ENCODE measurements around the gene NFATC2. TPM values are rescaled to one million over a fixed set of nuclear protein-coding genes. Genes with fewer than 3 reads are reported as not detected.
A peak's percentile ranks its signal among the peaks of the same experiment; 100 is the strongest.

The NFATC2 gene
- total and polyA plus RNA-seq, 2 experiments from 2014 or later: 0.52 to 0.59 TPM

DNA sequence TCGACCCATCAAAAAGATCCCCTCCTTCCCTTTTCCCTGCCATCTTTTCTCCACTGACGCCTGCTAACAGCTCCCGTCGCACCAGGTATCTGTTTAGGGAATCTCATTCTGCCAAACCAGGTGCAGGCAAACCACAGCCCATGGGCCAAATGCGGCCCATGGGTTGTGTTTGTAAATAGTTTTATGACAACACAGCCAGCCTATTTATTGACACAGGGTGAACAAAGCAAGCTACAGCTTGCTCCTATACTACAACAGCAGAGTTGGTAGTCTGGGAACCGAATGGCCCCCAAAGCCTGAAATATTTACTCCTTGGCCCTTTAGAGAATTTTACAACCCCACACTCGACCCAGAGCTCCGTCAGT lies 16.4 kb downstream of the NFATC2 start:
- no peak overlapping the region for H3K4me2 ChIP-seq
- H2AFZ ChIP-seq: peak overlapping the region; percentile 59; the same call in 1 of the 2 replicates
- ATAC-seq (no peak), DNase-seq (ENCODE audit: low spot score) (no peak)
- no peaks in the 10 kb centered on the region for H3K9me2 ChIP-seq (ENCODE audit: insufficient read depth)
- Mint-ChIP-seq H3K27me3 (ENCODE audit: insufficient read depth, low read depth, poor library complexity) (peaks cover 7% of the 10 kb centered on the region), H3K27ac (no peak overlapping the region), H3K4me1 (peaks cover 8% of the 10 kb centered on the region), H3K36me3 (ENCODE audit: low read depth) (no peaks in the 10 kb centered on the region), H3K4me3 (no peak overlapping the region), H3K9me3 (no peaks in the 10 kb centered on the region)
- H3K27me3 ChIP-seq (ENCODE audit: insufficient read depth): no peaks in the 10 kb centered on the region
- H4K20me1 ChIP-seq (replicated peaks; ENCODE audit: insufficient read depth): no peaks in the 10 kb centered on the region
- H3K4me3 ChIP-seq: no peak overlapping the region
- no peaks in the 10 kb centered on the region for H3K36me3 ChIP-seq (ENCODE audit: insufficient read depth)
- no peak overlapping the region for H3K27ac ChIP-seq (ENCODE audit: low read depth)
- H3K79me2 ChIP-seq (replicated peaks; ENCODE audit: insufficient read depth): no peaks in the 10 kb centered on the region
- H3K4me1 ChIP-seq (ENCODE audit: insufficient read depth): no peaks in the 10 kb centered on the region
- no peak for TF ChIP-seq STAT1 (IDR thresholded peaks at IDR 0.05; ENCODE audit: unreplicated experiment)
- TF ChIP-seq, protein P1, sequence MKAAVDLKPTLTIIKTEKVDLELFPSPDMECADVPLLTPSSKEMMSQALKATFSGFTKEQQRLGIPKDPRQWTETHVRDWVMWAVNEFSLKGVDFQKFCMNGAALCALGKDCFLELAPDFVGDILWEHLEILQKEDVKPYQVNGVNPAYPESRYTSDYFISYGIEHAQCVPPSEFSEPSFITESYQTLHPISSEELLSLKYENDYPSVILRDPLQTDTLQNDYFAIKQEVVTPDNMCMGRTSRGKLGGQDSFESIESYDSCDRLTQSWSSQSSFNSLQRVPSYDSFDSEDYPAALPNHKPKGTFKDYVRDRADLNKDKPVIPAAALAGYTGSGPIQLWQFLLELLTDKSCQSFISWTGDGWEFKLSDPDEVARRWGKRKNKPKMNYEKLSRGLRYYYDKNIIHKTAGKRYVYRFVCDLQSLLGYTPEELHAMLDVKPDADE (IDR thresholded peaks at IDR 0.05): no peak
- no peaks in the 10 kb centered on the region for H3F3A ChIP-seq (replicated peaks; ENCODE audit: low read depth)

DNA sequence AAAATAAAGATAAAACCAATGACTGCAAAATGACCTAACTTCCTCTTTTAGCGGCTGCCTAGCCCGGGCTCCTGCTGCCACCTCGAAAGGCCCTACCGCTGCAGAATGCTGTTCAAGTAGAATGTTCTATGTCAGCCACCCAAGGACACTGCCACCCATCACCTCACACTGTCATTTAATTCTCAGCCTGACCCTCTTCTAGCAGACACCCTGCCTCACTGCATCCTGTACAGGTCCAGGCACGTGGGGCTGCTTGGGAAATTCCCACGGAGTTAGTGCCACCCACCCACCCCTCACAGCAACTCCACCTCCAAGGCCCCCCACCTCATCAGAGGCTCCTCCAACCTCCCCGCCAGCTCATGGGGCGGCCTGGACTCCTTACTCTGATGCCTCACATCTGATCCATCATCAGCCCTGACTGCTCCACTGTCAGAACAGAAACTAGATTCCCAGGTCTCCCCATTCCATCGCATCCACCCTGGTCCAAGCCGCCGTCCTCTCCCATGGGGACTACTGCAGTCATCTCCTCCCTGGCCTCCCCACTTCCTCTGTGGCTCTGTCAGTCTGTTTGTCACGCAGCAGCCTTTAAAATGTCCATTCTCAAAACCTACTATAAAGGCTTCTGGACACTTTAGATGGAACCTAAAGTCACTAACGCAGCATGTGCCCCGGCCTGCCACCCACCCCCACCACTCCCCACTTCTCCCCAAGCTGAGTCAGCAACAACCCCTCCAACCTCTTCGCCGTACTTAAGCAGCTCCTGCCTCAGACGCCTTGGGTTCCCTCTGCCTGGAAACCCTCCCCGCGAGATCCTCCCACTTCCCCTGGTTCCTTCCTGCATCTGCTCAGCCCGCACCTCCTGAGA lies 17.0 kb downstream of the NFATC2 start:
- H3F3A ChIP-seq (replicated peaks; ENCODE audit: low read depth): no peaks in the 10 kb centered on the region
- peaks cover 7% of the 10 kb centered on the region for H3K27me3 Mint-ChIP-seq (ENCODE audit: insufficient read depth, low read depth, poor library complexity)
- H4K20me1 ChIP-seq (replicated peaks; ENCODE audit: insufficient read depth): no peaks in the 10 kb centered on the region
- no peak overlapping the region for H3K4me3 ChIP-seq
- H3K27me3 ChIP-seq (ENCODE audit: insufficient read depth): no peaks in the 10 kb centered on the region
- H3K4me1 ChIP-seq (ENCODE audit: insufficient read depth): no peaks in the 10 kb centered on the region
- H3K9me3 Mint-ChIP-seq: no peaks in the 10 kb centered on the region
- H3K4me3 Mint-ChIP-seq: no peak overlapping the region
- H3K9me2 ChIP-seq (ENCODE audit: insufficient read depth): no peaks in the 10 kb centered on the region
- H3K4me2 ChIP-seq: no peak overlapping the region
- no peaks in the 10 kb centered on the region for H3K36me3 ChIP-seq (ENCODE audit: insufficient read depth)
- H3K79me2 ChIP-seq (replicated peaks; ENCODE audit: insufficient read depth): no peaks in the 10 kb centered on the region
- no peak overlapping the region for H3K27ac ChIP-seq (ENCODE audit: low read depth)
- peaks cover 8% of the 10 kb centered on the region for H3K4me1 Mint-ChIP-seq
- no peak for TF ChIP-seq ZNF331 (CRISPR knock-in tag; IDR thresholded peaks at IDR 0.05; ENCODE audit: low read depth)
- TF ChIP-seq, protein P2, sequence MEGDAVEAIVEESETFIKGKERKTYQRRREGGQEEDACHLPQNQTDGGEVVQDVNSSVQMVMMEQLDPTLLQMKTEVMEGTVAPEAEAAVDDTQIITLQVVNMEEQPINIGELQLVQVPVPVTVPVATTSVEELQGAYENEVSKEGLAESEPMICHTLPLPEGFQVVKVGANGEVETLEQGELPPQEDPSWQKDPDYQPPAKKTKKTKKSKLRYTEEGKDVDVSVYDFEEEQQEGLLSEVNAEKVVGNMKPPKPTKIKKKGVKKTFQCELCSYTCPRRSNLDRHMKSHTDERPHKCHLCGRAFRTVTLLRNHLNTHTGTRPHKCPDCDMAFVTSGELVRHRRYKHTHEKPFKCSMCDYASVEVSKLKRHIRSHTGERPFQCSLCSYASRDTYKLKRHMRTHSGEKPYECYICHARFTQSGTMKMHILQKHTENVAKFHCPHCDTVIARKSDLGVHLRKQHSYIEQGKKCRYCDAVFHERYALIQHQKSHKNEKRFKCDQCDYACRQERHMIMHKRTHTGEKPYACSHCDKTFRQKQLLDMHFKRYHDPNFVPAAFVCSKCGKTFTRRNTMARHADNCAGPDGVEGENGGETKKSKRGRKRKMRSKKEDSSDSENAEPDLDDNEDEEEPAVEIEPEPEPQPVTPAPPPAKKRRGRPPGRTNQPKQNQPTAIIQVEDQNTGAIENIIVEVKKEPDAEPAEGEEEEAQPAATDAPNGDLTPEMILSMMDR (conservative IDR thresholded peaks at IDR 0.05; ENCODE audit: low read depth in 2 of 2): no peak
- TF ChIP-seq ZNF114 (CRISPR knock-in tag; IDR thresholded peaks at IDR 0.05): no peak
- TF ChIP-seq, protein P3, sequence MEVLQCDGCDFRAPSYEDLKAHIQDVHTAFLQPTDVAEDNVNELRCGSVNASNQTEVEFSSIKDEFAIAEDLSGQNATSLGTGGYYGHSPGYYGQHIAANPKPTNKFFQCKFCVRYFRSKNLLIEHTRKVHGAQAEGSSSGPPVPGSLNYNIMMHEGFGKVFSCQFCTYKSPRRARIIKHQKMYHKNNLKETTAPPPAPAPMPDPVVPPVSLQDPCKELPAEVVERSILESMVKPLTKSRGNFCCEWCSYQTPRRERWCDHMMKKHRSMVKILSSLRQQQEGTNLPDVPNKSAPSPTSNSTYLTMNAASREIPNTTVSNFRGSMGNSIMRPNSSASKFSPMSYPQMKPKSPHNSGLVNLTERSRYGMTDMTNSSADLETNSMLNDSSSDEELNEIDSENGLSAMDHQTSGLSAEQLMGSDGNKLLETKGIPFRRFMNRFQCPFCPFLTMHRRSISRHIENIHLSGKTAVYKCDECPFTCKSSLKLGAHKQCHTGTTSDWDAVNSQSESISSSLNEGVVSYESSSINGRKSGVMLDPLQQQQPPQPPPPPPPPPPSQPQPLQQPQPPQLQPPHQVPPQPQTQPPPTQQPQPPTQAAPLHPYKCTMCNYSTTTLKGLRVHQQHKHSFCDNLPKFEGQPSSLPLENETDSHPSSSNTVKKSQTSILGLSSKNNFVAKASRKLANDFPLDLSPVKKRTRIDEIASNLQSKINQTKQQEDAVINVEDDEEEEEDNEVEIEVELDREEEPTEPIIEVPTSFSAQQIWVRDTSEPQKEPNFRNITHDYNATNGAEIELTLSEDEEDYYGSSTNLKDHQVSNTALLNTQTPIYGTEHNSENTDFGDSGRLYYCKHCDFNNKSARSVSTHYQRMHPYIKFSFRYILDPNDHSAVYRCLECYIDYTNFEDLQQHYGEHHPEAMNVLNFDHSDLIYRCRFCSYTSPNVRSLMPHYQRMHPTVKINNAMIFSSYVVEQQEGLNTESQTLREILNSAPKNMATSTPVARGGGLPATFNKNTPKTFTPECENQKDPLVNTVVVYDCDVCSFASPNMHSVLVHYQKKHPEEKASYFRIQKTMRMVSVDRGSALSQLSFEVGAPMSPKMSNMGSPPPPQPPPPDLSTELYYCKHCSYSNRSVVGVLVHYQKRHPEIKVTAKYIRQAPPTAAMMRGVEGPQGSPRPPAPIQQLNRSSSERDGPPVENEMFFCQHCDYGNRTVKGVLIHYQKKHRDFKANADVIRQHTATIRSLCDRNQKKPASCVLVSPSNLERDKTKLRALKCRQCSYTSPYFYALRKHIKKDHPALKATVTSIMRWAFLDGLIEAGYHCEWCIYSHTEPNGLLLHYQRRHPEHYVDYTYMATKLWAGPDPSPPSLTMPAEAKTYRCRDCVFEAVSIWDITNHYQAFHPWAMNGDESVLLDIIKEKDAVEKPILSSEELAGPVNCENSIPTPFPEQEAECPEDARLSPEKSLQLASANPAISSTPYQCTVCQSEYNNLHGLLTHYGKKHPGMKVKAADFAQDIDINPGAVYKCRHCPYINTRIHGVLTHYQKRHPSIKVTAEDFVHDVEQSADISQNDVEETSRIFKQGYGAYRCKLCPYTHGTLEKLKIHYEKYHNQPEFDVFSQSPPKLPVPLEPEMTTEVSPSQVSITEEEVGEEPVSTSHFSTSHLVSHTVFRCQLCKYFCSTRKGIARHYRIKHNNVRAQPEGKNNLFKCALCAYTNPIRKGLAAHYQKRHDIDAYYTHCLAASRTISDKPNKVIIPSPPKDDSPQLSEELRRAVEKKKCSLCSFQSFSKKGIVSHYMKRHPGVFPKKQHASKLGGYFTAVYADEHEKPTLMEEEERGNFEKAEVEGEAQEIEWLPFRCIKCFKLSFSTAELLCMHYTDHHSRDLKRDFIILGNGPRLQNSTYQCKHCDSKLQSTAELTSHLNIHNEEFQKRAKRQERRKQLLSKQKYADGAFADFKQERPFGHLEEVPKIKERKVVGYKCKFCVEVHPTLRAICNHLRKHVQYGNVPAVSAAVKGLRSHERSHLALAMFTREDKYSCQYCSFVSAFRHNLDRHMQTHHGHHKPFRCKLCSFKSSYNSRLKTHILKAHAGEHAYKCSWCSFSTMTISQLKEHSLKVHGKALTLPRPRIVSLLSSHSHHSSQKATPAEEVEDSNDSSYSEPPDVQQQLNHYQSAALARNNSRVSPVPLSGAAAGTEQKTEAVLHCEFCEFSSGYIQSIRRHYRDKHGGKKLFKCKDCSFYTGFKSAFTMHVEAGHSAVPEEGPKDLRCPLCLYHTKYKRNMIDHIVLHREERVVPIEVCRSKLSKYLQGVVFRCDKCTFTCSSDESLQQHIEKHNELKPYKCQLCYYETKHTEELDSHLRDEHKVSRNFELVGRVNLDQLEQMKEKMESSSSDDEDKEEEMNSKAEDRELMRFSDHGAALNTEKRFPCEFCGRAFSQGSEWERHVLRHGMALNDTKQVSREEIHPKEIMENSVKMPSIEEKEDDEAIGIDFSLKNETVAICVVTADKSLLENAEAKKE (CRISPR knock-in tag; IDR thresholded peaks at IDR 0.05): no peak
- TF ChIP-seq, protein P4, sequence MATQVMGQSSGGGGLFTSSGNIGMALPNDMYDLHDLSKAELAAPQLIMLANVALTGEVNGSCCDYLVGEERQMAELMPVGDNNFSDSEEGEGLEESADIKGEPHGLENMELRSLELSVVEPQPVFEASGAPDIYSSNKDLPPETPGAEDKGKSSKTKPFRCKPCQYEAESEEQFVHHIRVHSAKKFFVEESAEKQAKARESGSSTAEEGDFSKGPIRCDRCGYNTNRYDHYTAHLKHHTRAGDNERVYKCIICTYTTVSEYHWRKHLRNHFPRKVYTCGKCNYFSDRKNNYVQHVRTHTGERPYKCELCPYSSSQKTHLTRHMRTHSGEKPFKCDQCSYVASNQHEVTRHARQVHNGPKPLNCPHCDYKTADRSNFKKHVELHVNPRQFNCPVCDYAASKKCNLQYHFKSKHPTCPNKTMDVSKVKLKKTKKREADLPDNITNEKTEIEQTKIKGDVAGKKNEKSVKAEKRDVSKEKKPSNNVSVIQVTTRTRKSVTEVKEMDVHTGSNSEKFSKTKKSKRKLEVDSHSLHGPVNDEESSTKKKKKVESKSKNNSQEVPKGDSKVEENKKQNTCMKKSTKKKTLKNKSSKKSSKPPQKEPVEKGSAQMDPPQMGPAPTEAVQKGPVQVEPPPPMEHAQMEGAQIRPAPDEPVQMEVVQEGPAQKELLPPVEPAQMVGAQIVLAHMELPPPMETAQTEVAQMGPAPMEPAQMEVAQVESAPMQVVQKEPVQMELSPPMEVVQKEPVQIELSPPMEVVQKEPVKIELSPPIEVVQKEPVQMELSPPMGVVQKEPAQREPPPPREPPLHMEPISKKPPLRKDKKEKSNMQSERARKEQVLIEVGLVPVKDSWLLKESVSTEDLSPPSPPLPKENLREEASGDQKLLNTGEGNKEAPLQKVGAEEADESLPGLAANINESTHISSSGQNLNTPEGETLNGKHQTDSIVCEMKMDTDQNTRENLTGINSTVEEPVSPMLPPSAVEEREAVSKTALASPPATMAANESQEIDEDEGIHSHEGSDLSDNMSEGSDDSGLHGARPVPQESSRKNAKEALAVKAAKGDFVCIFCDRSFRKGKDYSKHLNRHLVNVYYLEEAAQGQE (IDR thresholded peaks at IDR 0.05; ENCODE audit: unreplicated experiment): no peak
- no peak for TF ChIP-seq NANOG (IDR thresholded peaks at IDR 0.05; ENCODE audit: borderline replicate concordance)
- no peak for DNase-seq (ENCODE audit: low spot score)
- peak overlapping the region; percentile 45 for H3K27ac Mint-ChIP-seq
- ATAC-seq: peak; percentile 44; the same call in 2 of the 3 replicates
- H2AFZ ChIP-seq: peak overlapping the region; percentile 59; the same call in 1 of the 2 replicates
- H3K36me3 Mint-ChIP-seq (ENCODE audit: low read depth): no peaks in the 10 kb centered on the region
